ENCODE data around the gene MOGAT1.
"Not testable (repeated sequence)": the region's sequence is repeated elsewhere in the genome, so short reads cannot be mapped to it uniquely, and the experiment has no call there.

MOGAT1 gene

DNA sequence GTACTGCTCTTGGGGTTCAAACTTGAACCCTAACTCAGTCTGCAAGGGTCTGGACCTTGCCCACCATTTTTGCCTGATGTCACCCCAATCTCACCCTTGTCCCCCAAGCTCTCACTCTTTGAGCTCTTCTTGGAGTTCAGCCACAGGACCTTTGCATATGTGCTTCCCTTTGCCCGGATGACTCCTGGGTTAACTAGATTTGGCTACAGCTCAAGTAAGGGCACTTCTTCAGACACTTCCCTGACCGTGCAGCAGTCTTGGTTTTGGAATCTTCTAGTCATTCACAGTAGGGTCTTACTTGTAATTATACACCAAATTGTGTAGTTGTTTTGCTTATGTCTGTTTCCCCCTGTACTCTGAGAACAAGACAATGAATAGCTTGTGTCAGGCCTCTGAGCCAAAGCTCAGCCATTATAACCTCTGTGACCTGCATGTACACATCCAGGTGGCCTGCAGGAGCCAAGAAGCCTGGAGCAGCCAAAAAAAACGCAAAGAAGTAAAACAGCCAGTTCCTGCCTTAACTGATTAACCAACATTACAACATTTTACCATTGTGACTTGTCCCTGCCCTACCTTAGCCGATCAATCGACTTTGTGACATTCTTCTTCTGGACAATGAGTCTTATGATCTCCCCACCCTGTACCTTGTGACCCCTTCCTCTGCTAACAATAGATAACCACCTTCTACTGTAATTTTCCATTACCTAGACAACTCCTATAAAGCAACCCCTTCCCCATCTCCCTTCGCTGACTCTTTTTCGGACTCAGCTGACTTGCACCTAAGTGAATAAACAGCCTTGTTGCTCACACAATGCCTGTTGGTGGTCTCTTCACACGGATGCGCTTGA lies 1.0 kb upstream of the MOGAT1 start:
- no peak for DNase-seq (ENCODE audit: low read depth in 2 of 2)

- DNase-seq (ENCODE audit: low read depth in 2 of 2) = no peak
Measured at GRCh38 chr2:222672068-222672401, 577 bp downstream of the MOGAT1 start.

- DNase-seq (ENCODE audit: low read depth in 2 of 2) = no peak
Measured at GRCh38 chr2:222673273-222673672, 1.8 kb downstream of the MOGAT1 start.

DNA sequence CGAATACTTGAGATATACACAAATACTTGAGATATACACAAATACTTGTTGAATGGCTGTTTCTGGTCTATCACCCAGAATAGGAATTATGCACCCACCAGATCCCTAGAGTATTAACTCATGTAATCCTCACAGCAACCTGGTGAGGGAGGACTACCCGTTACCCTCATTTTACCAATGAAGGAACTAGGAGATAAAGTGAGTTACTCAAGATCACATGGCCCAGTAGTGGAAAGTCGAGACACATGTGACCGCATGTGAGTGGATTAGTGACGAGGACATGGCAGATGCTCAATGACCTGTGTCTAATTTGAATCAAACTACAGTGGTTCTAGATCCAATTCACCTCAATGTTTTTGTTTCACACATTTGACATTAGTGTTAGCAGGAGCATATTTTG lies 2.4 kb downstream of the MOGAT1 start:
- DNase-seq (ENCODE audit: low read depth in 2 of 2) = no peak

GRCh38 chr2:222677981-222678380 lies 6.5 kb downstream of the MOGAT1 start:
- no peak for DNase-seq (ENCODE audit: low read depth in 2 of 2)

- DNase-seq (ENCODE audit: low read depth in 2 of 2) = no peak
Measured at GRCh38 chr2:222683805-222684204, 12.3 kb downstream of the MOGAT1 start.

- DNase-seq (ENCODE audit: low read depth in 2 of 2) = no peak
Measured at GRCh38 chr2:222686086-222686750, 14.8 kb downstream of the MOGAT1 start.

- DNase-seq (ENCODE audit: low read depth in 2 of 2) = no peak
Measured at GRCh38 chr2:222688917-222689316, 17.5 kb downstream of the MOGAT1 start.

DNA sequence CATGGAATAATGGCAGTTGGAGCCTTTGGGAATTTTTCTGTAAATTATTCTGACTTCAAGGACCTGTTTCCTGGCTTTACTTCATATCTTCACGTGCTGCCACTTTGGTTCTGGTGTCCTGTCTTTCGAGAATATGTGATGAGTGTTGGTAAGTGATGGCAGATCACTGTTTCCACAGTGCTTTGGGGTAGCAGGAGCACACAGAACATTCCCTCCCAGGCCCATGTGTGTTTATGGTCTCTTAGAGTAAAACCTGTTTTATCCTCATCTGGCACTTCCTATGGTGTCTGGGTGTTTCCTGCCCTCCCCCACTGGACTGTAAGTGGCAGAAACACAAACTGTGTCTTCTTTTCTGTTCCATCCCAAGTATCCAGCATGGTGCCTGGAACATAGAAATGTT lies 17.9 kb downstream of the MOGAT1 start:
- DNase-seq (ENCODE audit: low read depth in 2 of 2) = no peak

DNA sequence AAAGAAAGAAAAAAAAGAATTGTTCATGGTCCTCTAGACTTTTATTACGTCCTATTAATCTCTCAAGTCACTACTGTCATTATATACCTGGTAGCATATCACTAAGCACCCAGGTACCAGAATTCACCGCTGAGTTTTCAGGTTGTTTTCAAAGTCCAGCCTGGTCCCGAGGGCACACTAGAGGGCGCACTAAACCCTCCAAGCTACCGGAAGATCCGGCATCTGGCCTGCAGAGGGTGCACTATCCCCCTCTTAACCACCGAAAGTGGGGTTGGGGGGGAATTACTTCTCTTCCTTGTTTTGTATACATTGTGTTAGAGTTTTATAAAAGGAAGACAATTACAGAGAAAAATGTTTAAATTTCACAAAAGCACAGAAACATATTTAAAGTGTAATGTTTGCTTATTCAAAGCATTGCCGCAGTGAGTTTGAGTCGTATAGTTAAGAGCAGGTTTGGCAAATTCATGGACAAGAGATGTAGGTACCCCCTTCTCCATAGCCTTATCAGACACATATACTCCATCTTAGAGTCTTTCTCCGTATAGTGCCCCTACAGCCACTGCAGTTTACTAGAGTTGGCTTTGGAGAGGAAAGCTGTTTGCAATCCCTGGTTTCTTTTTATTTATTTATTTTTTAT lies 19.2 kb downstream of the MOGAT1 start:
- peak; percentile 27 to 28 for DNase-seq (ENCODE audit: low read depth in 2 of 2)

GRCh38 chr2:222693413-222693812 lies 22.0 kb downstream of the MOGAT1 start:
- DNase-seq (ENCODE audit: low read depth in 2 of 2) = not testable (repeated sequence)

DNA sequence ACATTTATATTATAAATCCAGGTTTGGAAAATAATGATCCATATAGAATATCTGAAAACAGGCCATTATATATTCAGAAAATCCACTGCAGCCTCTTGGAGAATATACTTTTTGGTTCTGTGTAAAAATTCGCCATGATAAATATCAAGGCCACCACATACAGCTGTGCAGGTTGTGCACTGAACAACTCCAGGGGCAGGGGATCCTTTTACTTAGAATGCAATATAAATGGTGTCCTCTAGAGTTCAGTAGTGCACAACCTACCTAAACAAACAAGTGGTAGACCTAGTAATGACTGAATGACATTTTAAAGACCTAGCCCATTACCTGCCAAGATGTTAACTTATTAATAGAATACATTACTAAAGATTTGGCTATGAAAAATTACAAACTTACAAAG lies 22.4 kb downstream of the MOGAT1 start:
- no peak for DNase-seq (ENCODE audit: low read depth in 2 of 2)

- no peak for DNase-seq (ENCODE audit: low read depth in 2 of 2)
Measured at GRCh38 chr2:222698276-222698675, 26.8 kb downstream of the MOGAT1 start.

DNA sequence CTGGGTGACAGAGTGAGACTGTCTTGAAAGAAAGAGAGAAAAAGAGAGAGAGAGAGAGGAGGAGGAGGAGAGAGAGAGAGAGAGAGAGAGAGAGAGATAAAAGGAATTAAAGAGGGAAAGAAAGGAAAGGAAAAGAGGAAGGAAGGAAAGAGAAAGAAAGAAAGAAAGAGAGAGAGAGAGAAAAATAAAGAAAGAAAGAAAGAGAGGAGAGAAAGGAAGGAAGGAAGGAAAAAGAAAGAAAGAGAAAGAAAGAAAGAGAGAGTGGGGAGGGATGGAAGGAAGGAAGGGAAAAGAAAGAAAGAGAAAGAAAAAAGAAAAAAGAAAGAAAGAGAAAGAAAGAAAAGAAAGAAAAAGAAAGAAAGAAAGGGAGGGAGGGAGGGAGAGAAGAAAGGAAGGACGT lies 29.8 kb downstream of the MOGAT1 start:
- no peak for DNase-seq (ENCODE audit: low read depth in 2 of 2)

DNA sequence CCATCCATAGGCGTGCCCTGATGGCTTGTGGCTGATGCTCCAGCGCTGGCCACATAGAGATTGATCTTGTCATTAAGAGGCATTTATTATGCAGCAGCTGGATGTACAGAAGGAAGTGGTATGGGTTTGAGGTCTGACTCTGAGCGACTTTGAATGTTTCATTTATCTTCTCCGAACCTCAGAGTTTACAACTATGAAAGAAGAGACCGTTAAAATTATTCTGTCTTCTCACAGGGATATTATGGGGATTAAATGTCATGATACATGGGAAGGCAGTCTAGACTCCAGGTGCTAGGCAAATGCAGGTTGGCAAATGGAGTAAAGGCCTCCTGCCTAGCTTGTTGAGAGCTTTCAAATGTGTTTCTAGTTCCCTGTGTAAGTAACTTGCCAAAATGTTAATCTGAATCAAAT lies 30.3 kb downstream of the MOGAT1 start:
- DNase-seq (ENCODE audit: low read depth in 2 of 2) = no peak

- no peak for DNase-seq (ENCODE audit: low read depth in 2 of 2)
Measured at GRCh38 chr2:222703091-222703490, 31.6 kb downstream of the MOGAT1 start.

- no peak for DNase-seq (ENCODE audit: low read depth in 2 of 2)
Measured at GRCh38 chr2:222703886-222704285, 32.4 kb downstream of the MOGAT1 start.

- DNase-seq (ENCODE audit: low read depth in 2 of 2) = no peak
Measured at GRCh38 chr2:222706616-222707015, 35.2 kb downstream of the MOGAT1 start.

DNA sequence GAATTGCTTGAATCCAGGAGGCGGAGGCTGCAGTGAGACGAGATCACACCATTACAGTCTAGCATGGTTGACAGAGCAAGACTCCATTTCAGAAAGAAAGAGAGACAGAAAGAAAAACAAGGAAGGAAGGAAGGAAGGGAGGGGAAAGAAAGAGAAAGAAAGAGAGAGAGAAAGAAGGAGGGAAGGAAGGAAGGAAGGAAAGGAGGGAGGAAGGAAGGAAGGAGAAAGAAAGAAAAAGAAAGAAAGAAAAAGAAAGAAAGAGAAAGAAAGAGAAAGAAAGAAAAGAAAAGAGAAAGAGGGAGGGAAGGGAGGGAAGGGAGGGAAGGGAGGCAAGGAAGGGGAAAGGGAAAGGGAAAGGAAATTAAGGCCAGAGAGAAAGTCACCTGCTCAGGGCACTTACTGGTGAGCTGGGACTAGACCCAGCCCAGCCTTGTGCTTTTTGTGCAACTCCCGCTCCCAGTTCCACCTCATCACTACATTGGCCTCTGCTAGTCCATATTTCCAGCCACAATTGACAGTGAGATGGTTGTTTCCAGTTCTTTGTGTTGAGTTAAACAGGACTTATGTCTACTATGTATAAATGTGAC lies 35.7 kb downstream of the MOGAT1 start:
- DNase-seq (ENCODE audit: low read depth in 2 of 2) = no peak

GRCh38 chr2:222707689-222708273 lies 36.3 kb downstream of the MOGAT1 start:
- no peak for DNase-seq (ENCODE audit: low read depth in 2 of 2)

- peak; percentile 15 to 36 for DNase-seq (ENCODE audit: low read depth in 2 of 2)
Measured at GRCh38 chr2:222708274-222708710, 36.8 kb downstream of the MOGAT1 start.
